ENCODE measurements around the gene AUTS2. TPM values are rescaled to one million over a fixed set of nuclear protein-coding genes. Genes with fewer than 3 reads are reported as not detected.
A peak's percentile ranks its signal among the peaks of the same experiment; 100 is the strongest.

The AUTS2 gene
- total and polyA plus RNA-seq, 2 of the 8 experiments (the other 6 are each of a cell fraction or from before 2014, with no cell fraction given): 25.9 to 101 TPM

DNA sequence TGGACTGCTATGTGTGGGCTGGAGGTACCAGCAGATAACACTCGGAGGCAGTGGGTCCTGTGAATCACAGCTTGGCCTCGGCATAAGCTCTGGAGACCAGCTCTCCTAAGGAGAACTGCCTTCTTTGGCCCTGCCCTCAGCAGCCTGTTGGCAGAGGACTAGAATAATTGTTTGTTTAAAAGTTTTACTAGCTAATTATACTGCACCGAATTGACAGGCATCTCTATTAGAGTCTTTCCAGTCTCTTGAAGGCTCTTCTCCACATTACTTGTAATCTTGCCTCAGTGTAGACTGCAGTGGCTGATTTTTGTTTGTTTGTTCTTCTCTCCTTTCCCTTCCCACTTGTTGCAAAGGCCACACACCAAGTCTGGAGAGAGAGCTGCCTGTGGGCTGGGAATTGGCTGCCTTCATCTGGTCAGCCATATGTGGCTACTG is 183.2 kb downstream of the AUTS2 start:
- Histone ChIP-seq H2BK15ac (ENCODE audit: low read length) (no peak overlapping the region), H4K5ac (ENCODE audit: insufficient read length, low read depth, low read length) (no peak overlapping the region), H3K23me2 (ENCODE audit: low read depth, low read length) (no peaks in the 10 kb centered on the region), H2AFZ (ENCODE audit: low read length) (no peak overlapping the region), H4K20me1 (replicated peaks in 1 of 2; ENCODE audit: control insufficient read depth in 1 of 2, insufficient read depth in 2 of 2, low read length in 2 of 2) (no peaks in the 10 kb centered on the region), H3K4ac (replicated peaks; ENCODE audit: insufficient read length, low read depth, low read length) (no peak overlapping the region), H3K23ac (ENCODE audit: insufficient read length) (no peak overlapping the region), H2BK120ac (replicated peaks; ENCODE audit: low read depth, low read length) (no peak overlapping the region), H3K9ac (replicated peaks in 1 of 4; ENCODE audit: extremely low read depth in 1 of 4, low read depth in 3 of 4, low read length in 3 of 4) (no peak overlapping the region), H2BK20ac (ENCODE audit: low read length) (no peak overlapping the region; the same call in 1 of the 2 replicates), H3K4me3 (ENCODE audit: extremely low read depth in 1 of 4, insufficient read depth in 2 of 4, low read depth in 3 of 4, low read length in 4 of 4) (no peak overlapping the region), H3K27ac (ENCODE audit: low read depth, low read length) (no peak overlapping the region), H3K4me2 (ENCODE audit: insufficient read depth in 1 of 2, low read depth in 2 of 2, low read length in 2 of 2) (no peak overlapping the region), H2BK5ac (ENCODE audit: low read depth, low read length) (no peak overlapping the region), H3K14ac (ENCODE audit: insufficient read length) (no peak overlapping the region), H3K9me3 (ENCODE audit: insufficient read depth in 2 of 2, low read depth in 1 of 2, low read length in 1 of 2) (0 out of 4 replicates have a peak, but pooled peaks cover 0 to 4% of the 10 kb centered on the region in 2 experiments), H3K27me3 (replicated peaks in 1 of 4; ENCODE audit: control insufficient read depth in 3 of 4, extremely low read depth in 1 of 4, insufficient read depth in 3 of 4, low read length in 3 of 4) (no peaks in the 10 kb centered on the region; a peak in 1 of 7 replicates), H3K79me2 (ENCODE audit: control insufficient read depth in 1 of 2, insufficient read depth in 2 of 2, low read length in 2 of 2) (0 out of 4 replicates have a peak, but pooled peaks cover 0 to 3% of the 10 kb centered on the region in 2 experiments), H2BK12ac (ENCODE audit: low read depth, low read length) (peak overlapping the region; percentile 84), H4K8ac (ENCODE audit: extremely low read depth, insufficient read depth, low read length) (no peak overlapping the region), H3K79me1 (ENCODE audit: low read depth, low read length) (no peaks in the 10 kb centered on the region; the same call in 1 of the 2 replicates), H3K4me1 (replicated peaks in 1 of 4; ENCODE audit: control insufficient read depth in 3 of 4, insufficient read depth in 4 of 4, low read length in 3 of 4) (peaks cover 0 to 7% (median 5%) of the 10 kb centered on the region in 4 experiments; a peak in 3 of 7 replicates), H2AK5ac (ENCODE audit: low read depth, low read length) (peak overlapping the region; percentile 10), H3K56ac (replicated peaks; ENCODE audit: insufficient read length, low read depth, low read length) (no peak overlapping the region), H3K18ac (ENCODE audit: extremely low read depth, low read length) (no peak overlapping the region; the same call in 1 of the 2 replicates), H3K36me3 (ENCODE audit: control insufficient read depth in 2 of 4, insufficient read depth in 4 of 4, low read length in 3 of 4) (no peaks in the 10 kb centered on the region), H4K91ac (replicated peaks; ENCODE audit: insufficient read length, low read length) (no peak overlapping the region)
- POLR2A ChIA-PET (ENCODE audit: partially characterized antibody): interaction anchor here (1.3 kb wide), 1 partner anchor 12 kb away, joined by 4 read pairs; no protein-coding TSS in a partner anchor
- no peak for TF ChIP-seq TBP (IDR thresholded peaks at IDR 0.05; ENCODE audit: low read depth, low read length)
- no peak for TF ChIP-seq NANOG (IDR thresholded peaks at IDR 0.05; ENCODE audit: insufficient read depth, low read depth, low read length, poor library complexity, severe bottlenecking)
- TF ChIP-seq EP300 (IDR thresholded peaks at IDR 0.05; ENCODE audit: borderline replicate concordance in 1 of 2, low read depth in 2 of 2, low read length in 2 of 2): no peak
- DNase-seq (ENCODE audit: low read depth in 1 of 2, low spot score in 2 of 2) (no peak), FAIRE-seq (no peak)
- 79% methylated on average over 3 of the region's 3 CpGs; no CpG with 5 or more reads in 1 of the 2 experiments for WGBS, 2 experiments (ENCODE audit: extremely low coverage in 1 of 2, insufficient coverage in 1 of 2, insufficient read length in 1 of 2, insufficient replicate concordance in 2 of 2, low coverage in 1 of 2, low lambda C conversion rate in 2 of 2, missing lambda C conversion rate in 1 of 2)
- CTCF ChIA-PET (ENCODE audit: partially characterized antibody): interaction anchor here (0.5 to 1.0 kb wide), 2 partner anchors 14 to 27 kb away, joined by 3 read pairs; no protein-coding TSS in a partner anchor
